HG03039 (cell line): ENCODE measurements around the gene TMEM14C.

Experiments
- ATAC-seq: cut with Tn5 transposase; IDR thresholded peaks from one replicate; pipeline ENCODE4 v1.9.1; 2021; ENCODE audit warnings: mild to moderate bottlenecking, moderate library complexity; ENCODE audit not compliant: unreplicated experiment

Gene TMEM14C

DNA sequence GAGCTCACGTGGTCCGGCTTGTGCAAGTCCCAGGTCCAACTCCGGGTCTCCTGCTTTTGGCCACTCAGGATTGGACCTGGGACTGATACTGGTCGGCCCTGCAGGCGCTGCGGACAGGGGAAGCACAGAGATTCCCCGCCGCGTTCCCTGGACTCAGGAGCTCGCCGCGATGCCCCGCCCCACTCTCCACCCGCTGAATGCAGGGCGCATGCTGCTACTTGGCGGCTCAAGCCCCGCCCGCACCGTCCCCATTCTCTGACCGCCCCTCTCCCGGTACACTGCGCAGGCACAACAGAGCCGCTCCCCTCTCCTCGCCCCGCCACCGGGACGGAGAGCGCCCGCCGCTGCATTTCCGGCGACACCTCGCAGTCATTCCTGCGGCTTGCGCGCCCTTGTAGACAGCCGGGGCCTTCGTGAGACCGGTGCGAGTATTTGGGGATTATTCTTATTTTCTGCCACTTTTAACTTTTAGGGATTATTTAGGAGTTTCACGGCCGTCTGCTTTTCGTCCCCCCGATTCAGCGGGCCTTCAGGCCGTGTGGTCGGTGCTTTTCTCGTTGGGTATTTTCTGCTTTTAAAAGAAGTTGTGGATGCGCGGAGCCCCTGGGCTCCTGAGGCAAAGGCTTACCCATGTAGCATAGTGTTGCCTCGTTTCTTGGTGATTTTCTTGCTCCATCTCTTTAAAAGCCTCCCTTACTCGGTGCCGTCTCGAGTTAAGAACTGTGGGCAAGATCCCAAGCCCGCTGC lies at the start of gene TMEM14C:
Gene TMEM14C (plus strand): TSS at position 251 of the 747 bp plus-strand sequence. CDS start 1,544 bp downstream, outside the sequence.
- peak; percentile 98 for ATAC-seq

DNA sequence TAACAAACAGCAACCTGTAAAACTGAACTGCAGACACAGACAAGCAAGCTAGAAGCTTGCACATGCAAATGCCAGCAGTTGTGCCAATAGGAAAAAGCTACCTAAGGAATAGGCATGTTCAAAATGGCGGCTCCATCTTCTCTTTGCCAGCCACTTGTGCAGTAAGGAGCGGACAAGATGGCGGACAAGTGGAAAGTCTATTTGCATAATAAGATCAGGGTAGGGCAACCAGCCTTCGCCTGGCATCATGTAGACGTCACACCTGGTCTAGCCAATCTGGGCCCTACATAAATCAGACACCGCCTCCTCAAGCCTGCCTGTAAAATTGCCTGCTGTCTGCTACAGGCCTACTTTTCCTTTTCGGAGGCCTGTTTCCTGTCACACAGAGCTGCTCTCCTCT lies 46.5 kb upstream of the TMEM14C start:
- no peak for ATAC-seq

DNA sequence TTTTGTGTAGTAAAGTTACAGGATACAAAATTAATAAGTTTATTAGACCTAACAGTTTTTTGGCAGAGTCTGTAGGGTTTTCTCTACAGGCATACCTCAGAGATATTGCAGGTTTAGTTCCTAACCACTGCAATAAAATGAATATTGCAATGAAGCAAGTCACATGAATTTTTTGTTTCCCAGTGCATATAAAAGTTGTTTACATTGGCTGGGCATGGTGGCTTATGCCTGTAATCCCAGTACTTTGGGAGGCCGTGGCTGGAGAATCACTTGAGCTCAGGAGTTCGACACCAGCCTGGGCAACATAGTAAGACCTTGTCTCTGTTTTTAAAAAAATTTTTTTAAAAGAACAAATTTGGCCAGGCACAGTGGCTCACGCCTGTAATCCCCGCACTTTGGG lies 44.4 kb upstream of the TMEM14C start:
- ATAC-seq, result no peak

DNA sequence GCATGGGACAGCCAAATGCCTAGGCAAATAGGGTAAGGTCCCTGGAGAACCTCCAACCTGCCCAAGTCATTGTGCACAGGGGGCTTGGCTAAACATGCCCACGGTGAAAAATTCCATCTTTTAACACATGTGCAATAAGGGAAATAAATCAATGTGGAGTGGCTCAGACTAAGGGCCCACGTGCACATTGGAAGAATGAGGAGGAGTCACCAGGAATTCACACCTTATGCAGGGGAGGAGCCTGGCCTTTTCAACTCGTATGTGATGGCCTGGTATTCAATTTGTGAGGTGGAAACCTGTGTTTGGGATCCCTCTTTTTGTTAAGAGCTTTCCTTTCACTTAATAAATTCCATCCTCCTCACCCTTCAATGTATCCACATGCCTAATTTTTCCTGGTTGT lies 41.1 kb upstream of the TMEM14C start:
- ATAC-seq, result no peak

DNA sequence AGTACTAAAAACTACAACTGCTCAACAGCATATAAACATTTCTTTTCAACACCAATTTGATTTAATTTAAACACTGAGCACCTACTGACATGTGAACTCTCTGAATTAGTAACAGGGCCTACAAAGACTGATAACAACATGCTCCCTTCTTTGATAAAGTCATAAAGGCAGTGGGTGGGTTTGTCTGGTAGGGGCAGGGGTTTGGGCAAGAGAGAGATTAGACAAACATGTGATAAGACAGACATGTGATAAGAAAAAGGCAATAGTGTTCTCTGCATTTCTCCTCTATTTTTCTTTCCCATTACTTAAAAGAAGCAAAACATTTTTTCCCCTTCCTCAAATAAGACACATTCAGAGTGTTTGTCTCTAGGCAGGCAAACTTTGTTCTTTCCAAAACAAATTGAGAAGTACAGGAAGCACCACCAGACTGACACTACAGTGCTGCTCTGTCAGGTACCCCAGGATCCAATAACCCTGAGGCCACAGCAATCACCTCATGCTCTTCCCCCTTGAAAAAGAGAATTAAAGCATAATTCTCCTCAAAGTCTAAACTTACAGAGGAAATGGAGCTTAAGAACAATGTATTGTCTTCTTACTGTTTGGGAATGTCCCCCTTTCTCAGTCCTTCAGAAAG lies 40.4 kb upstream of the TMEM14C start:
- ATAC-seq, result no peak

DNA sequence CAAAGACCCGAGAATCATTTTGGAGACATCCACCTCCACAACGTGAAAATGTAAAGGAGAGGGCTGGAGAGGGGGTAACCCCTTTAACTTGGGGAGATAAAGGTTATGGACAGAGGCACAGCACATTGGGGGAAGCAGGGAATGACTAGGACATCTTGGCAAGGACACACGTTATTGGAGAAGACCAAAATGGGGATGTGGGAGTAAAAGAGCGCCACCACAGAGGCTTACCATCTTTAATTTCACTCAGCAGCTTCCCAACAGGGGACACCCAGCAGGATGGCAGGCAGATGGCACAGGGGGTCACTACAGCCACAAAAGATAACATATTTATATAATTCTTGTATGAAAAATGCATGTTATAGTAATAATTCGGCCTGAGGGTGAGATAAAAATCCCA lies 38.3 kb upstream of the TMEM14C start:
- ATAC-seq, result no peak

DNA sequence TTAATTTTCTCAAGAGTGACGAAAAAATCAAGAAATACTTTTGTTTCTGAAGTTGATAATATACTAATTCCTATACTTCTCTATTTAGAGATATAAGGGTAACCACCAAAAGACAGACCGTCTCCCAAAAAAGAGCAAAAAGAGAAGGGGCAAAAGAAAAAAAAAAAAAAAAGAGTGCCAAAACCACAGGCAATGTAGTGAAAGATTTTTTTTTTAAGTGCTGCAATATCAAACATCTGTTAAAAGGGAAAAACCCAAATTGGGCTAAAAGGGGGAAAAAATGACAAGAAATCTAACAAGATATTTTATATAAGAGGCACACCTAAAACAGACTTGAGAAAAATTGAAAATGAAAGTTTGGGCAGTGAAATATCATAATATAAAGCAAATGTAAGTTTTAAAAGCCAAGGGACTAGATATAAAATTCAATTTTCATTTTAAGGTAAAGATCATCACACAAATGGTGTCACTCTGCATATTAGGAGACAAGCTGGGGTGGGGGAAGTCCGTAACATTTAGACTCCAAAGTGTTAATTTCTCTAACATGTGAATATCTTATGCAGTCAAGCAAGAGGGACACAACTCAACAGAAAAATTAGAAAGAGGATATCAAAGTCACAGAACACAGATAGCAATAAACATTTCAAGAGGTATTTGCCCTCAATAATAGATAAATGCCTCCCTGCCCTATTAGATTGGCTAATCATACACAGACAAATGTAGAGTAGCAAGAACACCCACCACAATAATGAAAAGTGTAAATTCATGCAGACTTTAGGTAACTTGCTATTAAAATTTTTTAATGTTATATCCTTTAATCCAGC lies 37.6 kb upstream of the TMEM14C start:
- ATAC-seq, result no peak

DNA sequence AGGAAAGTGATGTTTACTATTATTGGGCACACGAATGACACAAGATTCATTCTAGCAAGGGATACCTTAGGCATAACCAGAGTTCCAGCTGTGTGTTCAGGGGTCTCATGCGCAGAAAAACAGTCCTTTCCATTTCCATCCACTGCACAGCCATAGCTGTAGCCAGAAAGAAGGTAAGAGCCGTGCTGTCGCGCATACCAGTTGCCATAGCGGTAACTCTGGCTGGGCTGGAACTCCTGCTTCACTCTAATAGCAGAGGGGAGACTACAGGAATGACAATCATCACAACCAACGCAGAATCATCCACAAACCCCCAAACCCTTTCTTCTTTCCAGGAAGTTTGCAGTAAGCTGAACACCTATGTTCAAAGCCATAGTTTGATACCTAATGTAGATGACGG lies 36.0 kb upstream of the TMEM14C start:
- no peak for ATAC-seq

DNA sequence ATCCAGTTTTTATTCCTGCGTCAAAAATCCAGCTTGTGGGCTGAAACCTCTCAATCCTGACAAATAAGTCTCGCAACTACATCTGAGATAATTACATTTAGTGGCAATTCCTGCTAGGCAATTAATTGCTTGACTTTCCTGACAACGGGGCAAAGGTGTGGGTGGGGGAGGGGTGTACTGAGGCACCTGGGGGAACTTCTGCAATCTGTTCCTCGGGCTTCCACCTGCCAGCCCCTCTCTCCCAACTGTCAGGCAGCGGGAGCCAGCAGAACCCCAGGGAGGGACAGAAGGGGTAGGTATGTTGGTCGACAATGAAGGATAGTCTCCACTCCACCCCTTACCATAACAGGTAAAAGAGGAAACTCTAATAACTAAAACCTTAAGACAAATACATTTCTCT lies 35.3 kb upstream of the TMEM14C start:
- no peak for ATAC-seq

DNA sequence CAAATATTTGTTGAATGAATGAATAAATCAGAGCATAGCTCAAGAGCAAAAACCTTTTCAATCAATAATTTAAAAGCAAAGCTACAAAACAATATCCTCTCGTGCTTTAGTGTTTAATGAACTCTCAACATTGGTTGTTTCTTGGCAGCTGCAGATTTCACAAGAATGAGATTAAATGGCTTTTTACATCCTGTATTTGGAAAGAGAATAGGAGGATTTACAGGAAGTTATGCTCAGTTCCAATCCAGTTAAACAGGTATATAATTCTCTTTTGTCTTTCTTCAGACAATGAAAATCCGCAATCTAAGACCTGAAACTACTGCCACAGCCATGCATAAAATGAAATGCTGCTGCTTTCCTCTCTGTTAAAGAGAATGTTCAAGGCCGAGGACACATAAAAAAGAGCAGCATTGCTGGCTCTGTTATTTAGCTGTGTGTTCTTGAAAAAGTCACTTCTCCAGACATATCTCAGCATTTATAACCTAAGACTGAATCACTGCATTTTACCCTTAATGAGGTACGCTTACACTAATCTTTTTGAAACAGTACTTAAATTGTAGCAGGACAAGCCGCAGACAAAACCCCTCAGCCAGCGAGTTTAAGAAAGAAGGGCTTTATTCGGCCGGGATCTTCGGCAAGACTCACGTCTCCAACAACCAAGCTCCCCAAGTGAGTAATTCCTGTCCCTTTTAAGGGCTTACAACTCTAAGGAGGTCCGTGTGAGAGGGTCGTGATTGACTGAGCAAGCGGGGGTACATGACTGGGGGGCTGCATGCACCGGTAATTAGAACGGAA lies 32.0 kb upstream of the TMEM14C start:
- ATAC-seq, result no peak

DNA sequence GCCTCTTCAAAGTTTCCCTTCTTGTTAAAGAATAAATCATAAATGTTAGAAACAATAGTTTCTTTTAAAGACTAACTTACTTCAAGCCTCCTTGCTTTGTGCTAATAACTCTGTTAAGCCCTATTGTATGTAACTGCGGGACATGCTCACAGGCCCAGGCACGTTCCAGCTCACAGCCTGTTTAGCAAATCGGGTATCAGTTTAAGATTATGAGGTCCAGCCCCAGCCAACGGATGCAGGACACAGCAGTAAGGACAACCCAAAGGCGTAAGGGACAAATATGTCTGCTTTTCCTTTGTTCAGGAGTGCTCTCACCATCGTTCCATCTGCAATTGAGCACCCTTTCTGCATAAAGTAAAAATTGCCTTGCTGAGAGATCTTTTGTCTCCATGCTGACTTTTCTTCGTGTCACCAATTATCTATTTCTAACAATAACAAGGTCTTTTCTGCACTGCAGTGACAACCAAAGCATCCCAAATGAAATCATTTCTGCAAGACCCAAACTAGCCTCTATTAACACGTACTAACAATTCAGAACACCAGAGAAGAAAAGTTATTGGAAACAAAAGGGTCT lies 29.8 kb upstream of the TMEM14C start:
- ATAC-seq, result no peak

DNA sequence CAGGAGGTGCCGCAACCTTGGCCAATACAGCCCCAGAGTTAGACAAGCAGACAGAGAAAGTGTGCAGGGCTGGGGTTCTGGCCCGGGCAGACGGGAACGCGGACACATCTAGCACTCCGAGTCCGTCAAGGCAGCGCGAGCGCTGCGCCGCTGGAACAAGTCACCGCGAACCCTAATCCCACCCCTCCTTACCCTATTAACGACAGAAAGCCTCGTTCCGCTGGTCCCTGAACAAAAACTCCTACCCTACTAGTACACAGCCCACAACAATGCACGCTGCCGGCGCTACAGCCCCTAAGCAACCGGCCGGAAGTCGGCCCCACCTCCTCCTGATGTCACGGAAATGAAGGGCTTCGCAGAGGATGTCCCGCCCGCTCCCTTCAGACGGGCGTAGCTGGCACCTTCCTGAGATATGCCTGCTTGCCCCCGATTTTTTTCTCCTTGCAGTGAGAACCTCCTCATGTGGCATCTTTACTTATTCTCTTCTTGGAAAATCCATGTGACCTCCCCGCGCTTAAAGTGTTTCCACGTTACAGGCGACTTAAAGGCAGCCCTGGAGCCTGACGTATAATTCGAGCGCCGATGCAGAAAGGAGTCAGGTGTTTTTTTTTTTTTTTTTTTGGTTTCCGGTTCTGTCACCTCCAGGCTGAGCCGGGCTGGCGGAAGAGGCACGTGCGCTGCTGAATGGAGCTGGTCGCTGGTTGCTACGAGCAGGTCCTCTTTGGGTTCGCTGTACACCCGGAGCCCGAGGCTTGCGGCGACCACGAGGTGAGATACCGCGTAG lies 28.4 kb upstream of the TMEM14C start, which contains the start of the genes C6orf52 and PAK1IP1:
Gene C6orf52 (minus strand): TSS at position 315 of the 784 bp plus-strand sequence. CDS start 7,066 bp downstream, outside the sequence.
Gene PAK1IP1 (plus strand): TSS at position 671 of the 784 bp plus-strand sequence. CDS start 14 bp downstream, at position 685.
- peak; percentile 96 for ATAC-seq

DNA sequence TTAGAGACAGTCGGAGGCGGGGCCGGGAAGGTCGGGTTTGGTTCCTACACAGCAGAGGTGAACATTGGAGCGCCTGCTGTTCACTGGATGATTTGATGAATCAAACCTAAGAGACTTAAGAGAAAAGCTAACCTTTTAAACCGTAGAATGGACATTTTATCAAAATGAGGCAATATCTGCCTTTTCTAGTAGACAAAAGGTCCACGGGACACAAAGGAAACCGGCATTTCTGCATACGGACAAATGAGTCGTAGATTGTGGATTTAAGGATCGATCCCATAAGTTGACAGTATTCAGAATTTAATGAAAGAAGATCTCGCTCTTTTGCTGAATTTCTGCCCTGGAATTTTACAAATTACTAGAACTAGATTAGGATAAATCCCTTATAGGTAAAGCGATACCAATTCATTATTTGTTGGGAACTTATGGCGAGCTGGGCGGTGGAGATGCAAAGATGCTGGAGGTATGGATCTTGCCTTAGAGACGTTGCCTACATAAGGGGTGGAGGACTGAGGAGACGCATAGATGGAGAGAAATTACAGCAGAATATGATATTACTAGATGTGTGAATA lies 27.7 kb upstream of the TMEM14C start:
- ATAC-seq, result no peak

DNA sequence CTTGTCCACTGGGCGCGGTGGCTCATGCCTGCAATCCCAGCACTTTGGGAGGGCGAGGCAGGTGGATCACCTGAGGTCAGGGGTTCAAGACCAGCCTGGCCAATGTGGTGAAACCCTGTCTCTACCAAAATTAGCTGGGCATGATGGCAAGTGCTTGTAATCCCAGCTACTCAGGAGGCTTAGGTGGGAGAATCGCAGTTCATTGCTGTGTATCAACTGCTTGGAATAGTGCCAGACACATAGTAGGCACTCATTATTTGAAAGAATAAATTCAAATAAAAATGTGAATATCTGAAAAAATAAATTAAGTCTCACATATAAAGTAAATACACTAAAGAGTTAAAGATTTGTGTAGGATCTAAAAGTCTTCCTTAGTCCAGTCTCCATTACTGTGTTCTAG lies 26.2 kb upstream of the TMEM14C start:
- ATAC-seq, result no peak

DNA sequence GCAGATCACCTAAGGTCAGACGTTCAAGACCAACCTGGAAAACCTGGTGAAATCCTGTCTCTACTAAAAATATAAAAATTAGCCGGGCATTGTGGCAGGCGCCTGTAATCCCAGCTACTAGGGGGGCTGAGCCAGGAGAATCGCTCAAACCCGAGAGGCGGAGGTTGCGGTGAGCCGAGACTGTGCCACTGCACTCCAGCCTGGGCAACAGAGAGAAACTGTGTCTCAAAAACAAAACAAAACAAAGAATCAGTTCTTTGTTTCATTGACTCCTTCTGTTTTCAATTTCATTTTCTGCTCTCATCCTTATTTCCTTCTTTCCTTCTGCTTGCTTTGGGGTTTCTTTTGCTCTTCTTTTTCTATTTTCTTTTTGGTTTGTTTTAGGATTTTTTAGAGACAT lies 8.9 kb upstream of the TMEM14C start:
- ATAC-seq, result no peak

DNA sequence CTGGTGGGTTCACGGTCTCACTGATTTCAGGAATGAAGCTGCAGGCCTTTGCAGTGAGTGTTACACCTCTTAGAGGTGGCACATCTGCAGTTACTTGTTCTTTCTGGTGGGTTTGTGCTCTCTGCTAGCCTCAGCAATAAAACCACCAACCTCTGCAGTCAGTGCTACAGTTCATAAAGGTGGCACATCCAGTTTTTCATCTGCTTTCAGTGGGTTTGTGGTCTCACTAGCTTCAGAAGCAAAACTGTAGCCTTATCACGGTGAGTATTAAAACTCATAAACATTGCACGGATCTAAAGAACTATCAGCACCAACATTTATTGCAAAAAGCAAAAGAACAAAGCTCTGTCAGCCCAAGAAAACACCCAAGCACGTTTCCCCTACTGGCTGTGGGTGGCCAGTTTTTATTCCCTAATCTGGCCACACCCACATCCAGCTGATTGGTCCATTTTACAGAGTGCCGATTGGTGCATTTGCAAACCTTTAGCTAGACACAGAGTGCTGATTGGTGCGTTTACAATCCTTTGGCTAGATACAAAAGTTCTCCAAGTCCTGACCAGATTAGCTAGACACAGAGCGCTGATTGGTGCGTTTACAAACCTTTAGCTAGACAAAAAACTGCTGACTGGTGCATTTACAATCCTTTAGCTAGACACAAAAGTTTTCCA lies 3.4 kb upstream of the TMEM14C start:
- ATAC-seq, result no peak

DNA sequence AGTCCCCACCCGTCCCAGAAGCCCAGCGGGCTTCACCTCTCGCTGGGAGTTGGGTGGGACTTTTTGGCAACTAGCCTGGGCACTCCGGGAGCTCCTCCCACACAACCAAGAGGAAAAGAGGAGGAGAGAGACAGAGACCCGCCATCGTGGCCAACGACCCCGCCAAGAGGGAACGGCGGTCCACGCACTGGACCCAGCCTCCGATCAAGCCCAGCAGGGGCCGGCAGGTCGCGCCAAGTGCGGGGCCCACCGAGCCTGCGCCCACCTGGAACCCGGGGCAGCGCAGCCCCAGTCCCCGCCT lies 3.0 kb upstream of the TMEM14C start:
- ATAC-seq, result no peak

DNA sequence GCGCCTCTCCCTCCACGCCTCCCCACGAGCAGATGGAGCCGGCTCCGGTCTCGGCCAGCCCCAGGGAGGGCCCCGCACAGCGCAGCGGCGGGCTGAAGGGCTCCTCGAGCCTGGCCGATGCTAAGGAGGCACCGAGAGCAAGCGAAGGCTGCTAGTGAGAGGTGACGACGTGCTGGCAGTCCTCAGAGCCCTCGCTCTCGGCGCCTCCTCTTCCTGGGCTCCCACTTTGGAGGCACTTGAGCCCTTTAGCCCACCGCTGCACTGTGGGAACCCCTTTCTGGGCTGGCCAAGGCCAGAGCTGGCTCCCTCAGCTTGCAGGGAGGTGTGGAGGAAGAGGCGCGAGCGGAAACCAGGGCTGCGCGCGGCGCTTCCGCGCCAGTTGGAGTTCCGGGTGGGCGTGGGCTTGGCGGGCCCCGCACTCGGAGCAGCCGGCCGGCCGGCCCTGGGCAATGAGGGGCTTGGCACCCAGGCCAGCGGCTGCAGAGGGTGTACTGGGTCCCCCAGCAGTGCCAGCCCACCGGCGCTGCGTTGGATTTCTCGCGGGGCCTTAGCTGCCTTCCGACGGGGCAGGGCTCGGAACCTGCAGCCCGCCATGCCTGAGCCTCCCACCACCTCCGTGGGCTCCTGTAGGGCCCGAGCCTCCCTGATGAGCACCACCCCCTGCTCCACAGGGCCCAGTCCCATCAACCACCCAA lies 2.5 kb upstream of the TMEM14C start:
- no peak for ATAC-seq
